OCI-LY3 (cell line): ENCODE measurements around the gene WDR90.

ENCODE experiments used
- CTCF ChIP-seq: fragments of 200-600, 300-600 bp; sonication (generic); IDR thresholded peaks from 2 replicates; pipeline ENCODE4 v1.5.1; 2014; ENCODE audit warnings: antibody characterized with exemption, low read length, low read depth
- EZH2phosphoT487 ChIP-seq: fragments of 200-600 bp; shearing (Covaris generic); IDR thresholded peaks from 2 replicates; pipeline ENCODE4 v1.6.1; 2018; ENCODE audit warnings: antibody characterized with exemption, mixed run types, low read depth

- TF ChIP-seq CTCF (no peak), EZH2phosphoT487 (no peak)
Measured at GRCh38 chr16:715477-716199, 66.5 kb downstream of the WDR90 start.
